Vagina (tissue), 2 donors: ENCODE data around the gene HIBCH.

Experiments used
- POLR2A ChIP-seq, 2 donors: fragments of 450-650 bp; IDR thresholded peaks; one replicate each; pipeline ENCODE4 v1.6.1; 2017; ENCODE audit warnings: antibody characterized with exemption in 2 of 2, mild to moderate bottlenecking in 2 of 2, moderate library complexity in 2 of 2
- POLR2AphosphoS5 ChIP-seq, 2 donors: sonication (generic); formaldehyde crosslinking; IDR thresholded peaks; one replicate each; pipeline ENCODE4 v1.9.0; 2017; ENCODE audit warnings: antibody characterized with exemption in 2 of 2, mild to moderate bottlenecking in 2 of 2, low read depth in 1 of 2; ENCODE audit not compliant: insufficient read depth in 1 of 2
- TF ChIP-seq, protein P1 (sequence below), 3 experiments: fragments of 450-650 bp in 2 of 3; fragments of 200-600 bp in 1 of 3; sonication (generic) in 1 of 3; IDR thresholded peaks; one replicate each; pipeline ENCODE4 v1.5.1; 2017 to 2019; ENCODE audit warnings: antibody characterized with exemption in 3 of 3, mild to moderate bottlenecking in 2 of 3, moderate library complexity in 2 of 3

DNA sequence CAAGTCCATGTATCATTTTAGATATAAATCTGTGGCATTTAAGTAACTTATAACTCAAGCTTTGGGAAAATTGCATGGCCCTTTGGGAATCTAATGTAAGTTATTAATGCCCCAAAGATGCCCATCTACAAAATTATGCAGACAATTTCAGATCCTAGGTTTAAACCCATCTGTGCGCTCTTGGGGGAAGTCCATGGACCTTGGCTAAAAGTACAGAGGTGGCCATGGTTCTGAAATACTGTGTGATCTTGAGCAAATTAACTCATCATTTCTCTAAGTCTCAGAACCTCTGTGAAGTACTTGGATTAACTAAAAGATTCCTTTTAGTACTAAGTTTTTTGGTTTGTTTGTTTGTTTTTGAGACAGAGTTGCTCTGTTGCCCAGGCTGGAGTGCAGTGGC is 43.3 kb upstream of the HIBCH start:
- TF ChIP-seq, protein P1, sequence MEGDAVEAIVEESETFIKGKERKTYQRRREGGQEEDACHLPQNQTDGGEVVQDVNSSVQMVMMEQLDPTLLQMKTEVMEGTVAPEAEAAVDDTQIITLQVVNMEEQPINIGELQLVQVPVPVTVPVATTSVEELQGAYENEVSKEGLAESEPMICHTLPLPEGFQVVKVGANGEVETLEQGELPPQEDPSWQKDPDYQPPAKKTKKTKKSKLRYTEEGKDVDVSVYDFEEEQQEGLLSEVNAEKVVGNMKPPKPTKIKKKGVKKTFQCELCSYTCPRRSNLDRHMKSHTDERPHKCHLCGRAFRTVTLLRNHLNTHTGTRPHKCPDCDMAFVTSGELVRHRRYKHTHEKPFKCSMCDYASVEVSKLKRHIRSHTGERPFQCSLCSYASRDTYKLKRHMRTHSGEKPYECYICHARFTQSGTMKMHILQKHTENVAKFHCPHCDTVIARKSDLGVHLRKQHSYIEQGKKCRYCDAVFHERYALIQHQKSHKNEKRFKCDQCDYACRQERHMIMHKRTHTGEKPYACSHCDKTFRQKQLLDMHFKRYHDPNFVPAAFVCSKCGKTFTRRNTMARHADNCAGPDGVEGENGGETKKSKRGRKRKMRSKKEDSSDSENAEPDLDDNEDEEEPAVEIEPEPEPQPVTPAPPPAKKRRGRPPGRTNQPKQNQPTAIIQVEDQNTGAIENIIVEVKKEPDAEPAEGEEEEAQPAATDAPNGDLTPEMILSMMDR (IDR thresholded peaks at IDR 0.05) = no peak
- no peak for TF ChIP-seq POLR2A (IDR thresholded peaks at IDR 0.05)
- no peak for TF ChIP-seq POLR2AphosphoS5 (IDR thresholded peaks at IDR 0.05; ENCODE audit: insufficient read depth in 1 of 2, low read depth in 1 of 2)
